Activated T-cell treated with anti-CD3 and anti-CD28 coated beads, Interleukin-2, amount 50 U/mL, for 48 hours (primary cell): ENCODE data around the gene PKD1.
A peak's percentile ranks its signal among the peaks of the same experiment; 100 is the strongest.

Experiments used
- DNase-seq, 2 experiments: peaks; one replicate each; pipeline ENCODE4 v3.0.0-alpha.2; 2020

PKD1 gene

DNA sequence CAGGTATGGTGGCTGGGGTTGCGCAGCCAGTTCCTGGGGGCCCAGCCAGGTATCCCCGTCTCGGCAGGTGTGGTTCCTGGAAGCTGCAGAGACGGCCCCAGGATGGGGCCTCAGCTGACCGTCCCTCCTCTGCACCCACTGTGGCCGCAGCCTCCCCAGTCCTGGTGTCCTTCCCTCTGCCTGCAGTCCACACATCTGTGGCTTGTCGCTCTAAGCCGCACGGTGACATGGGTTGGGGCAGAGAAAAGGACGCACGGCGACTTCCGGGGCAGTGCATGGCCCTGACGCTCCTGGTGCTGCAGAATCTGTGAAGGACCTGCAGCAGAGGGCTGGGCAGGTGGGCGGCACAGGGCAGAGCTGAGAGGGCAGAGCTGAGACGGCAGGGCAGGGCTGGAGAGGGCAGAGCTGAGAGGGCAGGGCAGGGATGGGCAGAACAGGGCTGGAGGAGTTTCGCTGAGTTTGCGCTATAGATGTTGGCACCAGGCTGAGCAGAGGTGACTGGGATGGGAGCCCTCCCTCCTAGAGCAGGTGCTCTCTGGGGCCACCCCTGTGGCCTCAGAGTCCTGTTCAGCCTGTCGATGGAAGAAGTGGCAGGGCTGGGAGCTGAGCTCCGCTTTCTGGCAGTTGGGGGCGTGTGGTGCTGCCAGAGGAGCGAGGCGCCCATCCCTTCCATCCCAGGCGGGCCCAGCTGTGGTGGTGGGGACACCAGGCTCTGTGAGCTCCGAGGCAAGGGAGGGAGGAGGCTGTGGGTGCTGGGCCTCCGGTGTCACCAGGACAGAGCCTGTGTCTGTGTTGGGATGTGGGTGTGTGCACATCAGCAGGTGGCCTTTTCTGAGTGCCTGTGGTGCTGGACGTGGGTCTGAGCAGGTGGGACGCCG is 64.9 kb downstream of the PKD1 start:
- DNase-seq = no peak

DNA sequence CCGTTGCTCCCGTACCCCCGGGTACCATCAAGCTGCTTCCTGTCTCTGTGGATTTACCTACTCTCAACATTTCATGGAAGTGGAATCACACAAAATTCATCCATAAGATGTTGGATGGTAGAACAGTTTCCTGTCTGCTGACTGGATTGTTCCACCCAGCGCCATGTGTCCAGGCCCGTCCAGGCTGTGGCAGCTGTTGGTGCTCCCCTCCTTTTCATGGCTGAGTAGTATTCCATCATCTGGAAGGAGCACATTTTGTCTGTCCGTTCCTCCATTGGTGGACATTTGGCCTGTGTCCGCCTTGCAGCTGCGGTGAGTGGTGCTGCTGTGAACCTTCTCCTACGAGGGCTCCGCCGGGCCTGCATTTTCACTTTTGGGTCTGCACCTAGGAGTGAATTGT is 69.6 kb downstream of the PKD1 start:
- DNase-seq = no peak

DNA sequence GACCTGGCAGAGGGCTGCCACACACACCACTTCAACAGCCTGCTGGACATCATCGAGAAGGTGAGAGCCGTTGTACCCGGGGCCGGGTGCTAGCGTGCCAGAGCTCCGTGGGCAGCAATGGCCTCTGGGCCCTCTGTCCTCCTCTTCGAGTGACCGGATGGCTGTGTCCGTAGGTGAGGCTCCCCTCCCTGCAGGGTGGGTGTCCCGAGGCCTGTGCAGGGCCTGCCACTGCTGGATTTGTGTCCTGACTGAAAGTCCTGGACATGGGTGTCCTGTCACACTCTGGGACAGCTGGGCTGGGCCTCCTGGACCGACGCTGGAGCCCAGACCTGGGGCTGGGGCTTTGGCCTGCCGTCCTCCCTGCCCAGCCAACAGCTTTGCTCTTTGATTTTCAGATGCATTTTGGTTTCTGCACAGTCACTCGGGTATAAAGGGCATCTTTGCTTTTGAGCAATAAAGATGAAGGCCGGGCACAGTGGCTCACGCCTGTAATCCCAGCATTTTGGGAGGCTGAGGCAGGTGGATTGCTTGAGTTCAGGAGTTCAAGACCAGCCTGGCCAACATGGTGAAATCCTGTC is 71.2 kb downstream of the PKD1 start:
- no peak for DNase-seq

DNA sequence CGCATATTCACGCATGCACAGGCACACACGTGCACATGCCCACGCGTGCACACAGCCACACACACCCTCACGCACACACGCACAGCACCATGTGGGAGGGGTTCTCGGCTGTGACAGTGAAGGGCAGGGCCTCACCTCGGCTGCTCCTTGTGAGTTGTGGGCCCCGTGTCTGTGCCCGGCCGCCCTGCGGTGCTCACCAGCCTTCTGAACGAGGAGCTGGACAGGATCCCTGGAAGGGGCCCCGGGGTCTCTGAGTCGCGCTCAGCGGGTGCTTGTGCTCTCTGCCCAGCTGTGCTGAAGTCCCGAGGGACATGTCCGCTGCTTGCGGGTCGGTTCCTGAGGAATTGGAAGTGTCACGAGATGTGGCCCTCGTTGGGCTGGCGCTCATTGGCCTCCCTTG is 71.8 kb downstream of the PKD1 start:
- no peak for DNase-seq

DNA sequence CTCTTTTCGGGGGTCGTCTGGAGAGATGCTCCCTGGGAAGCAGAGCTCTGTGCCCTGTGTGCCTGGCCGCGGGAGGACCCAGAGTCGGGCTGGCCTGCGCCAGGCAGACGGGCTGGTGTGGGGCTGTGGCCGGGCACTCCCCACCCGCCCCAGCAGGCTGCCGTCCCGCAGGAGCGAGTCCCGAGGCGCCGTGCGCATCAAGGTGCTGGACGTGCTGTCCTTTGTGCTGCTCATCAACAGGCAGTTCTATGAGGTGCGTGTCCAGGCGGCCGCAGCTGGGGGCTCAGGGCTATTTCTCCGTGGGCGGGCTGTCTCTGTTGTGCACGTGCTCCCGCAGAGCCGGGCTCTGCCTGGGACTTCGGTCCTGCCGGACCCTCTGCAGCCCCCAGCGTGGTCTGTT is 72.9 kb downstream of the PKD1 start:
- no peak for DNase-seq

DNA sequence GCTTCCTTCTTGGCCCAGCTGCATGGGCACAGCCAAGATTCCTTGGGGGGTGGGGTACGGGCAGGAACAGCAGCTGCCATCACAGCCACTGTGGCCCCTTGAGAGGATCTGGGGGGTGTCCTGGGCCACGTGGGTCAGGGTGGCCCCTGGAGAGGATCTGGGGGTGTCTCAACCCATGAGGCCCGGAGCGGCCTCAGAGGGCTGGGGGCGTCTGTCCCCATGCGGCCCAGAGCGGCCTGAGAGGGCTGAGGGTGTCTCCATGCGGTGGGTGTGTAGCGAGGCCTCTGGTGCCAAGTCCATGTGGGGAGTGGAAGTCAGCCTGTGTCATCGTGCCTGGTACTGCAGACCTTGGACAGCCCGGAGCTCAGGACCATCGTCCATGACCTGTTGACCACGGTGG is 74.2 kb downstream of the PKD1 start:
- DNase-seq = no peak

DNA sequence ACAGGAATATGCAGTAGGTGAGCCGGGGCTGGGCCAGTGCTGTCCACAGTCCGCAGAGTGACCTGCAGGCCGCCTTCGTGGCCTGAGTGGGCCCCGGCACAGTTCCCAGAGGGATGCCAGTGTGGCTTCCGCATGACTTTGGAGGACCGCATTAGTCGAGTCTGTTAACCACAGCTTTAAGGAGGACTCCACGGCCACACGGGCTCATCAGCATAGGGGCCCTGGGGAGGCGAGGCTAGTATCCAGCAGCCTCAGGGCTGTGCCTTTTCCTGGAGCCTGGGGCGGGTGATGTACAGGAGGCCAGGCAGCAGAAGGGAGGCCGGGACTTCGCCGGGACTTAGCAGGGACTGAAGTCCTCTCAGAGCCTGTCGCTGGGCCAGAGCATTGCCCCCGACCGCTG is 74.7 kb downstream of the PKD1 start:
- DNase-seq = no peak

DNA sequence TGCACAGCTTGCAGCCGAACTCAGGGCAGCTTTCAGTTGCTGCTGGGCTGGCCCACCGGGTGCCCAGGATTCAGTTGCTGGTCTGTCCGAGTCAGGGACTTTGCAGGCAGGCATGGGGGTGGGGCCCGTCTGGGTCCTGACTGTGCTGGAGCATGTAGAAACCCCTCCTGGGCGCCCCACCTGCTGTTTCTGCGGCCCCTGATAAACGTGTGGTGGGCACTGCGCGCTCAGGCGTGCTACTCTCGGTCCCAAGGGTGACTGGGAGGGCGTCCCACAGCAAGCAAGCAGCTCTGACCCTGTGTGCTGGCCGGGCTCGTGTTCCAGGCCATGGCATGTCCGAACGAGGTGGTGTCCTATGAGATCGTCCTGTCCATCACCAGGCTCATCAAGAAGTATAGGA is 75.4 kb downstream of the PKD1 start:
- no peak for DNase-seq

DNA sequence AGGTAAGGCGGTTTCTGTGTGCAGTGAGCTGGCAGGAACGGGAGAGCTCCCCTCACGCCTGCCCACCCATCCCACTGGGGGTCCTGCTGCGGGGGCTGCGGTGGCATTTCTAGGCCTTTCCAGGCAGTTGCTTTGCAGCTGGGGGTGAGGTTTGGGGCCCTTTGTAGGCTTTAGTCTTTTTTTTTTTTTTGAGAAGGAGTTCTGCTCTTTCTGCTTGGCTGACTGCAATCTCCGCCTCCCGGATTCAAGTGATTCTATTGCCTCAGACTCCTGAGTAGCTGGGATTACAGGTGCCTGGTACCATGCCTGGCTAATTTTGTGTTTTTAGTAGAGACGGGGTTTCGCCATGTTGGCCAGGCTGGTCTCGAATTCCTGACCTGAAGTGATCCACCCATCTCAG is 76.8 kb downstream of the PKD1 start:
- no peak for DNase-seq

DNA sequence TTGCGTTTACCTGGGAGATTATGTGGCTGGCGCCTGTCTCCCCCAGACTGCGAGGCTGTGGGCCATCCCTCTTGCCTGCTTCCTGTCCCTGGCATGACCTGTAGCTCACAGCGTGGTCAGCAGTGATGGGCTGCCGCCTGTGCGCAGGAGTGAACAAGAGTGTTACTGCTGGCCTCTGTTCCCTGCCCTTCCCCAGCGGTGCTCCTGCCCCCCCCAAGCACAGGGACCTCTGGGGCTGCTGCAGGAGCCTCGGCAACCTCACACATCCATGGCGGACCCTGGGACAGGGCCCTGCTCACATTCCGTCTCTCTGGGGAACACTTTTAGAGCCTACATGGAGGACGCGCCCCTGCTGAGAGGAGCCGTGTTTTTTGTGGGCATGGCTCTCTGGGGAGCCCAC is 77.3 kb downstream of the PKD1 start:
- no peak for DNase-seq

DNA sequence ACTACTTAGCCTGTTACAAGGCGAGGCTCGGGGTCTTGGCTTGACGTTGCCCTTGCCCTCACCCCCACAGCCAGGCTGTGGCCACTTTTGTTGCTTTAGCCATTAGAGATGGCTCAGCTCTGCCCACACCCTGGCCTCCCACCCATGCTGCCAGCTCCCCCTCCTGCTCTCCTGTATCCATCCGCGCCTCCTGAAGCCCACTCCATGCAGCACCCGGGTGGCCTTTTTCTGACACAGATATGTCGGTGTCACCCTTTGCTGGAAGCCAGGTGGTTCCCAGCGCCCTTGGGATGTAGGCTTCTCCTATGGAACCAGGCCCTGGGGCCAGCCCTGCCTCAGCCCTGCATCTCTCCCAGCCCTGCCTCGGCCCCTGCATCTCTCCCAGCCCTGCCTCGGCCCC is 78.3 kb downstream of the PKD1 start:
- DNase-seq = no peak

DNA sequence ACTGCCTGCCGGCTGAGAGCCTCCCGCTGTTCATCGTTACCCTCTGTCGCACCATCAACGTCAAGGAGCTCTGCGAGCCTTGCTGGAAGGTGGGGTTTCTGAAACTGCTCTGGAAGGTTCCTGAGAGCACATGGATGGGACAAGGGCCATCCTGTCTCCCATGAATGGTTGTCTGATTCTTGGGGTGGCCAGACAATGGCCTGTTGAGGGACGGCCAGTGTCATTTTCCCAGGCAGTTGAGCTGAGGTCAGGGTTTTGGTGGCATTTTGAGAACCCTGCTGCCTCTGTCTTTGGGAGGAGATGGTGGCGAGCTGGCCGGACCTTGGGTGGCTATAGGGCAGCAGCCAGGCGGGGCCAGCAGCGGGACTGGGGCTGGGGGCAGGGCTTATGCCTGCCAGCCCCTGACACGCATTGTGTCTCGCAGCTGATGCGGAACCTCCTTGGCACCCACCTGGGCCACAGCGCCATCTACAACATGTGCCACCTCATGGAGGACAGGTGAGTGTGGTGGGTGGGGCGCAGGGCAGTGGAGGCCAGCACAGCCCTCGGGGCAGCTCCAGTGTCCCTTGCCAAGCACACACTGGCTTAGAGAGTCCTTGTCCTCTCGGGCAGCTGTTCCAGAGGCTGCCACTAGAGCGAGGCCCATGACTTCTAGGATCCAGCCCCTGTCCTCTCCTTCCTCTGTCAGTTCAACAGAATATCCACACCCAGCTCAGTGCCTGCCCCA is 78.9 kb downstream of the PKD1 start:
- DNase-seq = no peak

DNA sequence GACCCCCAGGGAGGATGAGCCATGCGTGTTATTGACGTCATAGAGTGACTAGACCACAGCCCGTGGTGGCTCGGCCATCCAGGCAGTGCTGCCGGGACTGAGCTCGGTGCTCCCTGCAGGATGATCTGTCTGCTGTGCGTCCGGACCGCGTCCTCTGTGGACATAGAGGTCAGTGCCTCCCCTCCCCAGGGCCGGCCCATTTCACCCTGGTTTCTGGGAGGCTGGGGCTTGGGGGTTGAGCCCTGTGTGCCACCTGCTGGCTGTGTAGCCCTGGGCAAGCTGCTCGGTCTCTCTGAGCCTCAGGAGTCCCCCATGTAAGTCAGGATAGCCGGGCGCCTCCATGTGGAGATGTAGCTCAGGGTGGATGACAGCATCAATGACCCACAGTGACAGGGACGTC is 79.6 kb downstream of the PKD1 start:
- DNase-seq = no peak

DNA sequence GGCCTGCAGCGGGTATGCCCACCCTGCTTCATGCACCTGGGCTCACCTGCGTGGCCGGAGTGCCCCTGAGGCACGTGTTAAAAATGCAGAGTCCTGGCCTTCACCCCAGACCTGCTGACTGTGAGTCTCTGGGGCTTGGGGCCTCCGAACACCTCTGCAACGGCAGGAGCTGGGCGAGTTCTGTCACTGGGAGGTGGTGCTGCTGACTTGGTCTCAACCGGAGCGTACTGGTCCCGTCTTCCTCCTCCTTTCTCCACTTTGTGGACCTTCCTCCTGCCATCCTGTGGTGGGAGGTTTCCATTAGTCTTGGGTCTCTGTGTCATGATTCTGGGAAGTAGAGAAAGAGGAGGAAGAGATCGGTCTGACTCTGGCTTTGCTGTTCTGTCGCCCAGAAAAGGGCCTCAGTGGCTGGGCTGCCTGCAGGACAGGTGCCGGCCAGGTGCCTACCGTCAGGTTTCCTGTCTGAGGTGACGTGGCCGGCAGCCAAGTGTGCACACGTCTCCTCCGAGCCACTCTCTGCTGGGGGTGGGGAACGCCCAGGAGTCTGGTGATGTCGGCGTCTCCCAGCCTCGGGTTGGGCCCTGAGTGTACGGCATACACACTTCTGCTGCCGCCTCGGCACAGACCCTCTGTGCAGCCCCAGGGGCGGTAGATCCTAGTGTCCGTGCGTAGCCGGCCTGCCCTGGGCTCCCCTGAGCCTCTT is 81.0 kb downstream of the PKD1 start:
- no peak for DNase-seq

DNA sequence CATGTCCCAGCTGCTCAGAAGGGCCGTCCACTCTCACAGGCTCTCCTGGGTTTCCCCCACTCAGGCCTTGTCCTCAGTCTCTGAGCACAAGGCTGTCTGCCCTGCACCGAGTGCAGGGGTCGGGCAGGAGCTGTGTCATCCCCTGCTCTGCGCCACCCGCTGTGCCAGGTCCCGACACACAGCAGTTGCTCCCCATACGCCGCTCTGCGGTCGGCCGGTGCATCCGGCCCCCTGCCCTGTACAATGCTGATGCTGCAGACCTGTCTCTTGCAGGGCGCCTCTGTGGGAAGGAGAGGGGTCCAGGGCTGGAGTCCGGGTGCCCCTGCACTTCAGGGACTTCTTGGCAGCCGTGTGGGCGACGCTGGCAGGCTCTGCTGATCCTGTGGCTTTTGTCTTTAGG is 81.8 kb downstream of the PKD1 start:
- no peak for DNase-seq

DNA sequence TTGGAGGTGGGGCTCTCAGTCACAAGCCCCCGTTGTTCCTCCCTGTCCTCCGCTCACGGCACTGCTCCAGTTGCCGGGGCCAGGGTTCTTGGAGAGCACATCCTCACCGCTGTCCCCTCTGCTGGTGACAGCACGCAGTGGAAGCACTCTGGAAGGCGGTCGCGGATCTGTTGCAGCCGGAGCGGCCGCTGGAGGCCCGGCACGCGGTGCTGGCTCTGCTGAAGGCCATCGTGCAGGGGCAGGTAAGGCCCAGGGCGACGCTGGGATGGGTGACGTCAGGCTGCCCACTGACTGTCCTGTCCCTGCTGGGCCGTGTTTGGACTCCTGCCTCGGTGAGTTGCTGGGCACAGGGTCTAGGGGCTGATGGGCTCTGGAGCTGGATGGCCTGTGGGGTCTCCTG is 82.5 kb downstream of the PKD1 start:
- DNase-seq = no peak

DNA sequence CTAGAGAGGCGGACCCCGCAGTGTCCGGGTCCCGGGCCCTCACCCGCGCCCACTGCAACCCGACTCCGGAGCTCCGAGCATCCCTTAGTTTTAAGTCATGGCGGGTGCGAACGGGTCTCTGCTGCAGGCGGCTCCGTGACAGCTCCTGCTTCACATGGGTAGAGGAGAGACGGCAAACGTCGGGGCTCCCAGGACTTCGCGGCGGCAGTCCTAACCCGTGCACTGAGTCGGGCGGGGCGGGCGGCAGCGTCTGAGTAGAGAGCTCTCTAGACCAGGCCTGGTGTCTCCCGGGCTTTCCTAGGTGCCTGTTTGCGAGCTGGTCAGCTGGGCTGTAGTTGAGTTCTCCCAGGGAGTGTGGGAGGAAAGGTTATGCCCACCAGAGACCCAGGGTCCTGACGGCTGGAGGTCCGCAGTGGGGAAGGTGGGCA is 87.6 kb downstream of the PKD1 start:
- DNase-seq = no peak

DNA sequence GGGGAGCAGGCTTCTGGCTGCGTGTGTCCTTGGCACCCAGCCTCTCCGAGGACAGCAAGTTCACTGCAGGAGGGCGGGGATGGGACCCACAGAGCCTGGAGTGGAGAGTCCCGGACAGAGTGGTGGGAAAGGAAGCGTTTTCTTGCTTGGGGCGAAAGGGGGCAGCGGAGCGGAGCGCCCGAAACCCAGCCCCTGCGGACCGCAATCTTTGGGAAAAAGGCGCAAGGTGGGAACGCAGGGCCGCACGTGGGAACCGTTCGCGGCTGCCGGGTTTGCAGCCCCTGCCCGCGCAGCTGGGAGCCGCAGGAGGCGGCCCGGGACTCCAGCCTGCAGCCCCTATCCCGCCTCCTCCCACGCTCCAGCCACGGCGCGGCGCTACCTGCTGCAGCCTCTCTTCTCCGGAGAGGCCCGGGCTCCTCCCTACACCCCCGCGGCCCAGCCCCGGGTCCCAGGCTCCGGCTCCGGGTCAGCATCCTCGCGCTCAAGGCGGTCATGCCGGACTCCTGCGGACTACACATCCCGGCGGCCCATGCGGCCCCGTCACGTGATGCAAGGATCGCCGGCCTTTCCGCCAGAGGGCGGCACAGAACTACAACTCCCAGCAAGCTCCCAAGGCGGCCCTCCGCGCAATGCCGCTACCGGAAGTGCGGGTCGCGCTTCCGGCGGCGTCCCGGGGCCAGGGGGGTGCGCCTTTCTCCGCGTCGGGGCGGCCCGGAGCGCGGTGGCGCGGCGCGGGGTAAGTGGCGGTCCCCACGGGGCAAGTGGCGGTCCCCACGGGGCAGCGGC is 88.2 kb downstream of the PKD1 start, which contains the start of the genes NTHL1 and TSC2:
TSS of gene NTHL1 (minus strand) at position 505 of the 786 bp plus-strand sequence. CDS start at position 494, 11 bp downstream.
TSS of gene TSC2 (plus strand) at position 656 of the 786 bp plus-strand sequence. CDS start 631 bp downstream, outside the sequence.
- DNase-seq = peak; percentile 95 to 98

DNA sequence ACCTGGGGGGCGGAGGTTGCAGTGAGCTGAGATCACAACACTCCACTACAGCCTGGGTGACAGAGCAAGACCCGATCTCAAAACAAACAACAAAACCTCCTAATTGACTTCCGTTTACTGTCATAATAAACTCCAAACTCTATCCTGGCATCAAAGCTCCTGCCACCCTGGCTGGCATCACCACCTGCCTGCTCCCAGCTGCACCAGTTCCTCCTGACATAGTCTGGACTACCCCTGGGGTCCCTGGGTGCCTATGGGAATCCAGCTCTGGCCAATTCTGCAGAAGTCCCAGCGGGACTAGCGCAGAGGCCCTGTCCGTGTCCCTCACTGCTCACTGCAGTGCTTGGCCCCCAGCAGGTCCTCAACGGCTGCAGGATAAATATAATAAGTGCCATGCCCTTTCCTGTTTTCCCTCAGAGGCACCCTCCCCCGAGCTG is 88.8 kb downstream of the PKD1 start:
- DNase-seq = no peak

DNA sequence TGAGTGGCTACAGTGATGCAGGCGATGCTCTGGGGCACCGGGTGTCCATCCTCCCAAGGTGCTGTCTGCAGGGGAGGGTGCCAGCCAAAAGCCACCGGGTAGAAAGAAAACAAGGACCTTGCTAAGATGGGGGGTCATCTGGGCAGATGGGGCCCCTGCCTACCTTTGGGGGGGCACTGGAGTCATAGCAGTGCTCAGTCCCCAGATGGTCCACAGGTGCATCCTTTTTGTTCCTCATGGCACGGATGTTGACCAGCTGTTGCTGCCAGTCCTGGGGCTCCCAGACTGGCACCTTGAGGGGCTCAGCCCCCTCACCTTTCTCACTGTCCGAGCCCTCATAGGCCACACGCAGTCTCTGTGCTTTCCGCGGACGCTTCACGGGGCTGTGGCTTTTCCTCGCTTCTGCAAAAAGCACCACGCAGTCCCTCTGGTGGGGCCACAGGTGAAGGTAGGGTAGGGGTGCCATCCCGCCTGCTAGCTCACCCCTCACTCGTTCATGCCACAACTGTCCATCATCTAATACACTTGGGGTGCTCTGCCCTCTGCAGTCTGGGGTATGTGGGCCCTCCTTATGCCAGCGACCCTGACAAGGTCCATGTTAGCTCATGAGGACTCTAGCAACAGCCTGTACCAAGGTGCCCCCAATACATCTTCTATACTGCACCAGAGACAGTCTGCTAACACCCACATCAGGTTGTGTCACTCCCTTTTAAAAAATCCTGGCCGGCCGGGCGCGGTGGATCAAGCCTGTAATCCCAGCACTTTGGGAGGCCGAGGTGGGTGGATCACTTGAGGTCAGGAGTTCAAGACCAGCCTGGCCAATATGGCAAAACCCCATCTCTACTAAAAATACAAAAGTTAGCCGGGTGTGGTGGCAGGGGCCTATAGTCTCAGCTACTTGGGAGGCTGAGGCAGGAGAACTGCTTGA is 89.5 kb downstream of the PKD1 start:
- no peak for DNase-seq

DNA sequence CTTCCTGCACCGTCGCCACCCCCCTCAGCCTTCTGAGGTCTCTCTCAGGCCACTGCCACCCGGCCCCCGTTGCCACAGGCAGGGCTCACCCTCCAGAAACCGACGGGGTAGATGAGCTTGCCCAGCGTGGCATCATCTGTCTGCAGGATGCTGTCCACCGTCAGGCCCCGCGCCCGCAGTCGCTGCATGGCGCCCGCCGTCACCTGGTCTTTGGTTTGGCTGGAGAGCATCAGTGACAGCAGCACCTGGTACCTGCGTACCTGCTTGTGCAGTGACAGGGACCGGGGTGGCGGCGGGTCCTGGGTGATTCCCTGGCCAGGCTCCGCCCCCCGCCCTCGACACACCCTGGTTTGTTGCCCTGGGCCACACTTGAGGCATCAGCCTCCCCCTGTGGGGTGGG is 91.2 kb downstream of the PKD1 start:
- no peak for DNase-seq
